ENCODE results near the gene RASA3. TPM values are rescaled to one million over a fixed set of nuclear protein-coding genes. Genes with fewer than 3 reads are reported as not detected.

Gene RASA3
- total and polyA plus RNA-seq, 10 of the 15 experiments (the other 5 are each of a cell fraction or from before 2014, with no cell fraction given) = 0.79 to 33.9 (median 17.6) TPM

DNA sequence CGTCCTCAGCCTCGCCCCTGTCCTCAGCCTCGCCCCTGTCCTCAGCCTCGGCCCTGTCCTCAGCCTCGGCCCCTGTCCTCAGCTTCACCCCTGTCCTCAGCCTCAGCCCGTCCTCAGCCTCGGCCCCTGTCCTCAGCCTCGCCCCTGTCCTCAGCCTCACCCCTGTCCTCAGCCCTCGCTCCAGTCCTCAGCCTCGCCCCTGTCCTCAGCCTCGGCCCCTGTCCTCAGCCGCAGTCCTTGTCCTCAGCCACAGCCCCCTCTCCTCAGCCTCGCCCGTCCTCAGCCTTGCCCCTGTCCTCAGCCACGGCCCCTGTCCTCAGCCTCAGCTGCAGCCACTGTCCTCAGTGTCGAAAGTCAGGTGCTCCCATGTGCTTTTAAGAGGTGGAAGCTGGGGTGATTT, 169.0 kb downstream of the RASA3 start:
- 48% methylated on average over 11 of the region's 16 CpGs for WGBS (ENCODE audit: insufficient coverage, insufficient replicate concordance, low lambda C conversion rate, missing lambda C conversion rate)
- no peak for FAIRE-seq
- no peaks in the 10 kb centered on the region for H3K36me3 ChIP-seq (ENCODE audit: control insufficient read depth in 2 of 2, insufficient read depth in 2 of 2, low read length in 1 of 2)
- H2AFZ ChIP-seq (ENCODE audit: control insufficient read depth, low read depth, low read length) = no peak overlapping the region
- no peaks in the 10 kb centered on the region for H4K20me1 ChIP-seq (ENCODE audit: control insufficient read depth, insufficient read depth)
- intact Hi-C loops (cut with micrococcal nuclease; ENCODE audit: unreplicated experiment) (no loop called here), in situ Hi-C loops (cut with MboI) (no loop called here)
- H3K4me3 ChIP-seq = no peak overlapping the region
- H3K9me3 ChIP-seq (replicated peaks; ENCODE audit: control insufficient read depth, insufficient read depth, low read length) = peaks cover 7% of the 10 kb centered on the region; the same call in 1 of the 3 replicates
- no peak overlapping the region for H3K27ac ChIP-seq (ENCODE audit: control insufficient read depth, insufficient read depth)
- SMC1A ChIA-PET (ENCODE audit: uncharacterized antibody, unreplicated experiment) = no interaction called here
- no peaks in the 10 kb centered on the region for H3K4me1 ChIP-seq (ENCODE audit: control insufficient read depth, insufficient read depth, low read length)
- POLR2A ChIA-PET = no interaction called here
- no peaks in the 10 kb centered on the region for H3K79me2 ChIP-seq (ENCODE audit: control insufficient read depth, insufficient read depth, low read length)
- RAD21 ChIA-PET (ENCODE audit: unreplicated experiment) = no interaction called here
- no peak overlapping the region for H3K9ac ChIP-seq (ENCODE audit: control insufficient read depth, insufficient read depth, low read length)
- ATAC-seq = no peak
- CTCF ChIA-PET = interaction anchor here (0.6 kb wide), 2 partner anchors 213 to 267 kb away, joined by 3 read pairs; no protein-coding TSS in a partner anchor
- no peak overlapping the region for H3K4me2 ChIP-seq (ENCODE audit: control insufficient read depth, insufficient read depth)
- H3K27me3 ChIP-seq (replicated peaks in 1 of 2; ENCODE audit: control insufficient read depth in 2 of 2, insufficient read depth in 2 of 2, low read length in 1 of 2) = no peaks in the 10 kb centered on the region
- DNase-seq (ENCODE audit: low read depth, low spot score) = no peak
- no TSS peak for BruUV-seq (replicated peaks)
- TF ChIP-seq ESRRA (IDR thresholded peaks at IDR 0.05; ENCODE audit: low read length) (no peak), SMAD5 (IDR thresholded peaks at IDR 0.05; ENCODE audit: low read depth) (no peak), NFXL1 (IDR thresholded peaks at IDR 0.05; ENCODE audit: borderline replicate concordance) (no peak), TCF3 (IDR thresholded peaks at IDR 0.05; ENCODE audit: borderline replicate concordance, insufficient read depth, low read depth, low read length) (no peak), TCF12 (IDR thresholded peaks at IDR 0.05; ENCODE audit: low read depth, low read length) (no peak), EP300 (IDR thresholded peaks at IDR 0.05; ENCODE audit: borderline replicate concordance in 1 of 2, control insufficient read depth in 1 of 2, low read depth in 2 of 2, low read length in 2 of 2) (no peak), YY1 (IDR thresholded peaks at IDR 0.05; ENCODE audit: low read depth, low read length) (no peak), YBX1 (IDR thresholded peaks at IDR 0.05) (no peak), JUNB (IDR thresholded peaks at IDR 0.05) (no peak), MYB (IDR thresholded peaks at IDR 0.05; ENCODE audit: borderline replicate concordance, low read depth, low read length) (no peak), ASH2L (IDR thresholded peaks at IDR 0.05; ENCODE audit: borderline replicate concordance, low read depth) (no peak), NRF1 (conservative IDR thresholded peaks at IDR 0.05; ENCODE audit: low read depth, low read length) (no peak)
- TF ChIP-seq, protein P1, sequence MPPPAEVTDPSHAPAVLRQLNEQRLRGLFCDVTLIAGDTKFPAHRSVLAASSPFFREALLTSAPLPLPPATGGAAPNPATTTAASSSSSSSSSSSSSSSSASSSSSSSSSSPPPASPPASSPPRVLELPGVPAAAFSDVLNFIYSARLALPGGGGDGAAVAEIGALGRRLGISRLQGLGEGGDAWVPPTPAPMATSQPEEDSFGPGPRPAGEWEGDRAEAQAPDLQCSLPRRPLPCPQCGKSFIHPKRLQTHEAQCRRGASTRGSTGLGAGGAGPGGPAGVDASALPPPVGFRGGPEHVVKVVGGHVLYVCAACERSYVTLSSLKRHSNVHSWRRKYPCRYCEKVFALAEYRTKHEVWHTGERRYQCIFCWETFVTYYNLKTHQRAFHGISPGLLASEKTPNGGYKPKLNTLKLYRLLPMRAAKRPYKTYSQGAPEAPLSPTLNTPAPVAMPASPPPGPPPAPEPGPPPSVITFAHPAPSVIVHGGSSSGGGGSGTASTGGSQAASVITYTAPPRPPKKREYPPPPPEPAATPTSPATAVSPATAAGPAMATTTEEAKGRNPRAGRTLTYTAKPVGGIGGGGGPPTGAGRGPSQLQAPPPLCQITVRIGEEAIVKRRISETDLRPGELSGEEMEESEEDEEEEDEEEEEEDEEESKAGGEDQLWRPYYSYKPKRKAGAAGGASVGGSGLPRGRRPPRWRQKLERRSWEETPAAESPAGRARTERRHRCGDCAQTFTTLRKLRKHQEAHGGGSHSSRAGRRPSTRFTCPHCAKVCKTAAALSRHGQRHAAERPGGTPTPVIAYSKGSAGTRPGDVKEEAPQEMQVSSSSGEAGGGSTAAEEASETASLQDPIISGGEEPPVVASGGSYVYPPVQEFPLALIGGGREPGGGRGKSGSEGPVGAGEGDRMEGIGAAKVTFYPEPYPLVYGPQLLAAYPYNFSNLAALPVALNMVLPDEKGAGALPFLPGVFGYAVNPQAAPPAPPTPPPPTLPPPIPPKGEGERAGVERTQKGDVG (CRISPR knock-in tag; IDR thresholded peaks at IDR 0.05) = no peak
- TF ChIP-seq, protein P2, sequence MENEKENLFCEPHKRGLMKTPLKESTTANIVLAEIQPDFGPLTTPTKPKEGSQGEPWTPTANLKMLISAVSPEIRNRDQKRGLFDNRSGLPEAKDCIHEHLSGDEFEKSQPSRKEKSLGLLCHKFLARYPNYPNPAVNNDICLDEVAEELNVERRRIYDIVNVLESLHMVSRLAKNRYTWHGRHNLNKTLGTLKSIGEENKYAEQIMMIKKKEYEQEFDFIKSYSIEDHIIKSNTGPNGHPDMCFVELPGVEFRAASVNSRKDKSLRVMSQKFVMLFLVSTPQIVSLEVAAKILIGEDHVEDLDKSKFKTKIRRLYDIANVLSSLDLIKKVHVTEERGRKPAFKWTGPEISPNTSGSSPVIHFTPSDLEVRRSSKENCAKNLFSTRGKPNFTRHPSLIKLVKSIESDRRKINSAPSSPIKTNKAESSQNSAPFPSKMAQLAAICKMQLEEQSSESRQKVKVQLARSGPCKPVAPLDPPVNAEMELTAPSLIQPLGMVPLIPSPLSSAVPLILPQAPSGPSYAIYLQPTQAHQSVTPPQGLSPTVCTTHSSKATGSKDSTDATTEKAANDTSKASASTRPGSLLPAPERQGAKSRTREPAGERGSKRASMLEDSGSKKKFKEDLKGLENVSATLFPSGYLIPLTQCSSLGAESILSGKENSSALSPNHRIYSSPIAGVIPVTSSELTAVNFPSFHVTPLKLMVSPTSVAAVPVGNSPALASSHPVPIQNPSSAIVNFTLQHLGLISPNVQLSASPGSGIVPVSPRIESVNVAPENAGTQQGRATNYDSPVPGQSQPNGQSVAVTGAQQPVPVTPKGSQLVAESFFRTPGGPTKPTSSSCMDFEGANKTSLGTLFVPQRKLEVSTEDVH (IDR thresholded peaks at IDR 0.05; ENCODE audit: low read depth, partially characterized antibody) = no peak
- TF ChIP-seq, protein P3, sequence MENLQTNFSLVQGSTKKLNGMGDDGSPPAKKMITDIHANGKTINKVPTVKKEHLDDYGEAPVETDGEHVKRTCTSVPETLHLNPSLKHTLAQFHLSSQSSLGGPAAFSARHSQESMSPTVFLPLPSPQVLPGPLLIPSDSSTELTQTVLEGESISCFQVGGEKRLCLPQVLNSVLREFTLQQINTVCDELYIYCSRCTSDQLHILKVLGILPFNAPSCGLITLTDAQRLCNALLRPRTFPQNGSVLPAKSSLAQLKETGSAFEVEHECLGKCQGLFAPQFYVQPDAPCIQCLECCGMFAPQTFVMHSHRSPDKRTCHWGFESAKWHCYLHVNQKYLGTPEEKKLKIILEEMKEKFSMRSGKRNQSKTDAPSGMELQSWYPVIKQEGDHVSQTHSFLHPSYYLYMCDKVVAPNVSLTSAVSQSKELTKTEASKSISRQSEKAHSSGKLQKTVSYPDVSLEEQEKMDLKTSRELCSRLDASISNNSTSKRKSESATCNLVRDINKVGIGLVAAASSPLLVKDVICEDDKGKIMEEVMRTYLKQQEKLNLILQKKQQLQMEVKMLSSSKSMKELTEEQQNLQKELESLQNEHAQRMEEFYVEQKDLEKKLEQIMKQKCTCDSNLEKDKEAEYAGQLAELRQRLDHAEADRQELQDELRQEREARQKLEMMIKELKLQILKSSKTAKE (IDR thresholded peaks at IDR 0.05; ENCODE audit: low read depth, poor library complexity, severe bottlenecking) = no peak
- TF ChIP-seq, protein P4, sequence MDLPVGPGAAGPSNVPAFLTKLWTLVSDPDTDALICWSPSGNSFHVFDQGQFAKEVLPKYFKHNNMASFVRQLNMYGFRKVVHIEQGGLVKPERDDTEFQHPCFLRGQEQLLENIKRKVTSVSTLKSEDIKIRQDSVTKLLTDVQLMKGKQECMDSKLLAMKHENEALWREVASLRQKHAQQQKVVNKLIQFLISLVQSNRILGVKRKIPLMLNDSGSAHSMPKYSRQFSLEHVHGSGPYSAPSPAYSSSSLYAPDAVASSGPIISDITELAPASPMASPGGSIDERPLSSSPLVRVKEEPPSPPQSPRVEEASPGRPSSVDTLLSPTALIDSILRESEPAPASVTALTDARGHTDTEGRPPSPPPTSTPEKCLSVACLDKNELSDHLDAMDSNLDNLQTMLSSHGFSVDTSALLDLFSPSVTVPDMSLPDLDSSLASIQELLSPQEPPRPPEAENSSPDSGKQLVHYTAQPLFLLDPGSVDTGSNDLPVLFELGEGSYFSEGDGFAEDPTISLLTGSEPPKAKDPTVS (IDR thresholded peaks at IDR 0.05; ENCODE audit: low read depth, low read length) = no peak

Measured in GM12878 (cell line).